Measurements from ENCODE around the gene RAB41.
"Not testable (repeated sequence)": the region's sequence is repeated elsewhere in the genome, so short reads cannot be mapped to it uniquely, and the experiment has no call there.

Gene RAB41

DNA sequence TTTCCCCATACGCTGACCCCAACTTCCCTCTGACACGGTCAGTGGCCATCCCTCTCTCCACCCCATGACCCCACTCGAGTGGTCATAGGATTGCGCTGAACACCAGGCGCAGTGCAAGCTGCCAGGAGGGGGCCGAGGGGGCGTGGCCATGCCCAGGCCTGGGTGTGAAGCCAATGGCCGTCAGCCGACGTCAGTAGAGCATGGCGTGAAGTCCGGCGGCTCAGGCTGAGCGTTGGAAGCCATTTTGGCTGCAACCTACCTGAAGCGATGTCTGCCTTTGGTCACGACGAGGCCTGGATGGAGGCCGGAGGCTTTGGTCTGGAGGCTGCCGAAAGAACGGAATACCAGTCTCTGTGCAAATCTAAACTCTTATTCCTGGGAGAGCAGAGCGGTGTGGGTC is at the start of gene RAB41:
RAB41 (plus strand) TSS at position 222 of the 400 bp plus-strand sequence; CDS start at position 268, 46 bp downstream.
- in situ Hi-C loops (cut with HindIII; ENCODE audit: low sequenced_read_pairs): no loop called here

DNA sequence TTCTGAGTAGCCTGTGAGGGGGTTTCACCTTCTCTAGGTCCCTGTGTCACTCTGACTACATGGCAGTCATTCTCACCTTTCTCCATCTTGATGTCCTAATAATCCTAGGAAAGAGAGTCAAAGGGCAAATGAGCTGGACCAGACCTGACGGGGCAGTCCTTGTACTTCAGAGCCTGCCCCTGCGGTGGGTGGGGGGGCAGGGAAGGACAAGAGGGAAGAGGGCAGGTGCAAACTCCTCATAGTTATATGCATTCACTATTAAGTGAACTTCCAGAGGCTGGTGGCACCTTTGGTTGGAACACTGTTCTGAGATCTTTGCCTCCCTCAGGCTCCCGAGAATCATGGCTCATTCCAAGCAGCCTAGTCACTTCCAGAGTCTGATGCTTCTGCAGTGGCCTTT is 47.6 kb upstream of the RAB41 start, which contains the start of gene AWAT1:
AWAT1 (plus strand) TSS at position 301 of the 400 bp plus-strand sequence; CDS start at position 342, 41 bp downstream.
- in situ Hi-C loops (cut with HindIII; ENCODE audit: low sequenced_read_pairs): no loop called here

DNA sequence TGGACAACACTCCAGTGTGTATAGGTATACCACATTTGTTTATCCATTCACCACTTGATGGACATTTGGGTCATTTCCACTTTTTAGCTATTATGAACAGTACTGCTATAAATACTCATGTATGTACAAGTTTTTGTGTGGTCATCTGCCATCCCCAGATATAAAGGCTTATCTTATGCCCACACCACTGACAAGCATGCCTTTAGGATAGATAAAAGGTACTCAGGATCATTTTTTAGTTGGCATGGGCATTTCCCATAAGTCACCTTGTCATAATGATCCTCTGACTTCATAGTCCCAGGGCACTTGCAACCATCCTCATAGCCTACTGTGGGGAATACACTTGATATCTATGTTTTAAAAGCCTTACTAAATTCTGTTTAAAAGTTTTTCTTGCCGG is 41.2 kb upstream of the RAB41 start:
- in situ Hi-C loops (cut with HindIII; ENCODE audit: low sequenced_read_pairs): no loop called here

DNA sequence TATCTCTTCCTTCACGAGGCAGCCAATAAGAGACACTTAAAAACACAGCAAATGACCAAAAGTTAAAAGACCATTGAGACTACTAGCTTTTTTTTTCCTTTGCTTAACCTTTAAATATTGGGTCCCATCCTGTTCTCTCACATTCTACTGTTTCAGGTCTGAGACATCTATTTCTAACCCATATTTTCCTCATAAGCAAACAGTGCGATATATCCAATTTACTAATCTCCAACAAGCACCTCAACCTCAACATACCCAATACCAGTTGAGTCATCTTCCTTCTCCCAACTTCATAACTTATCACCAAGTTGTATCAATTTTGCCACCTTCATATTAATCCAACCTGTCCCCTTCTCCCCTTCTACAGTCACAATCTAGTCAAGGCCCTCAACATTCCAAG is 40.5 kb upstream of the RAB41 start:
- in situ Hi-C loops (cut with HindIII; ENCODE audit: low sequenced_read_pairs): no loop called here

DNA sequence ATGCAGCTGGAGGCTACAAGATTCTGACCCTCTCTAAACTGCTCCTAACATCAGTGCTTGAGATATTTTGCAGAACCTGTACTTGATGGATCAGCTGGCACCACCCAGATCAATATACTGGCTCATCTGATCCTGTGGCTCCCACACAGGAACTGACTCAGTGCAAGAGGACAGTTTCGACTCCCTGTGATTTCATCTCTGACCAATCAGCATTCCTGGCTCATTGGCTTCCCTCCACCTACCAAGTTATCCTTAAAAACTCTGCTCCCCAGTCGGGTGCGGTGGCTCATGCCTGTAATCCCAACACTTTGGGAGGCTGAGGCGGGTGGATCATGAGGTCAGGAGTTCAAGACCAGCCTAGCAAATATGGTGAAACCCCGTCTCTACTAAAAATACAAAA is 38.4 kb upstream of the RAB41 start:
- in situ Hi-C loops (cut with HindIII; ENCODE audit: low sequenced_read_pairs): not testable (repeated sequence)

DNA sequence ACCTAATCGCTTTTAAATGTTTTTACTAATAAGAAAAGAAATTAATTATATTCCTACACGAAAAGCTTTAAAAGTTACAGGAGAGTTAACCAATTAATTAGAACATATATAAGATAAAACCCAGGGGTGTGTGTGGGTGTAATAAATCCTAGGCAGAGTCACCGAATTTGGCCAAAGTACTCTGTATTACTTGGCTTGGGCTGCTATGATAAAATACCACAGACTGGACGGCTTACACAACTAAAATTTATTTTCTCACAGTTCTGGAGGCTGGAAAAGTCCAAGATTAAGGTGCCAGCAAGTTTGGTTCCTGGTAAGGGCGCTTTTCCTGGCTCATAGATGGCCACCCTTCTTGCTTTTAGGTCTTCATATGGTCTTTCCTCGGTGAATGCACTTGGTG is 37.1 kb upstream of the RAB41 start:
- in situ Hi-C loops (cut with HindIII; ENCODE audit: low sequenced_read_pairs): no loop called here

DNA sequence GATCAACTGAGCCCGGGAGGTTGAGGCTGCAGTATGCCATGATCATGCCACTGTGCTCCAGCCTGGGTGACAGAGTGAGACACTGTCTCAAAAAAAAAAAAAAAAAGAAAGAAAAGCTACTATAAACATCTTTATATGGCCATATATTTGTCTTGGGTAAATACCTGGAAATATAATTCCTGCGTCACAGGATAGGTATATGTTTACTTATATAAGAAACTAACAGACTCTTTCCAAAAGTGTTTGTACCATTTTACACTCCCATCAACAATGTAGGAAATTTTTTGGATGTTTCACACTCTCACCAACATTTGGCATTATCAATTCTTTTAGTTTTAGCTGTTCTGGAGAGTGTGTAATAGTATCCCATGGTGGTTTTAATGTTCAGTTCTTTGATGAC is 34.7 kb upstream of the RAB41 start:
- in situ Hi-C loops (cut with HindIII; ENCODE audit: low sequenced_read_pairs): no loop called here

DNA sequence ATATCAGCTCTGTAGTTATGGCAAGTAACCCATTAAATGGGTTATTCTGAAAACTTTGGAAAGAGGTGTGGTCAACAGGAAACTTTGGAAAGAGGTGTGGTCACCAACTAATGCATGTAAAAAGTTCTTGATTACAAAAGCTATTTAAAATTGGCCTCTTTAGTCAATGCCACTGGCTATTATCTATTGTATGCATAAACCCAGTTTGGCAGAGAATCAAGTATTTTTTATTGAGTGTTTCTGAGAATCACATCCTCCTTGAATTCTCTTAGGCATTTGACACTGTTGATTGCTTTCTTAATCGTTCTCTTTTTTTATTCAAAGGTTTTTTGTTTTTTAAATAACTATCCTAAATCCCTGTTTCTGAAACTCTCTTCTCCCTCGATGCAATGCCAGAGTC is 29.5 kb upstream of the RAB41 start:
- in situ Hi-C loops (cut with HindIII; ENCODE audit: low sequenced_read_pairs): no loop called here

DNA sequence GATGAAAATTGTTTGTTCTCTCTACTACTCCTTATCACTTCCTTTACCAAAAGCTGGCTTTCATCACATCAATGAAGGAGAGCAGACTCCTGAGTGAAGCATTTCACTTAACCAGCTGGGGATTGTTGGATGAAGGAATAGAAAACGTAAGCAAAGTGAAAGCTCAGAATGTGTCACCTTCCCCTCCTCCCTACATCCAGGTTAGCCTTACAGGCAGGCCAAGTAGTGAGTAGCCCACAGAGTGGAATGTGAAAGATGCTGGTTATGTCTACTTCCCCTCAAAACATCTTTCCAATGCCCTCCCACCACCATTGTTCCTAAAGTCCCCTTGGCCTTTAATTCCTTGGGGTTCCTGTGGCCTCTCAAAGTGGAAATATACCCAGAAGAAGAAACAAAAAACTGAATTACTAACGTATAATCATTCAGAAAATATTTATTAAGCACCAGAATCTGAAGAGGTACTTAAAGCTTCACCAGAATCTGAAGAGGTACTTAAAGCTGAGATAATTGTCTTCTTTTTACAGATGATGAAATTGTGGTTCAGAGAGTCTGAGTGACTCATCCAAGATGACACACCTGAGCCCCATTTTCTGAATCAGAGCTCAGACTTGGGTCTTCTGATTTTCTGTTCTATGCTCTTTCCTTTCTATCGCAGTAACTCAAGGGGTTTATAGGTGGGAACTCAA is 28.5 kb upstream of the RAB41 start:
- in situ Hi-C loops (cut with HindIII; ENCODE audit: low sequenced_read_pairs): no loop called here

DNA sequence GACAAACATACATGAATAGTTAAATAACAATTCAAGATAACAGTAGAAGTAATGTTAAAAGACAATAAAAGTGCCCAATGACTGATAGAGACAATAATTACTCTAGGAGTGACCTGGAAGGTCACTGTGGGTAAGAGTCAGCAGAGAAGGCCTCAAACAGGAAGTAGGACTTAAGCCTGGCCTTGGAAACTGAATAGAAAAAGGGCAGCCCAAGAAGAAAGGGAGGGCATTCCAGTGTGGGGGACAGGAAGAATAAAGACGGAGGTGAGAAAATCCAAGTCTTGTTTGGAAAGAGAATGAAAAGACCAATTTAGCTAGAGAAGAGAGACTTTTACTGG is 27.9 kb upstream of the RAB41 start:
- in situ Hi-C loops (cut with HindIII; ENCODE audit: low sequenced_read_pairs): no loop called here

DNA sequence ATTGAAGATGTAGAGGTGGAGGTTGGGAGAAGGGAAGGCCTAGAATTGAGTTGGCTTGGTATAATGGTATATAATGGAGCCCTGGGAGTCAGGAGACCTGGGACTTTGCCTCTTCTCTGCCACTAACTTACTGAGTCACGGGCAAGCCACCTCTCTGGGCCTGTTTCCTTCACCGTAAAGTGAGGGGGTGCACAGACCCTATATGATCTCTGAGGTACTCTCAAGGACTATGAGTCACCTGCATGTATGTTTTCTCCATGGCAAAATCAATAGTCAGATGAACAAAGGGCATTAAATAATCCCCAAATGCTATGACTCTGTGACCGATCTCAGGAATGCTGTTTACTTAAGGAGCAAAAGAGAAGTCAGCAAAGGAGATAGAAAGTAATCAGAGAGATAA is 27.1 kb upstream of the RAB41 start:
- in situ Hi-C loops (cut with HindIII; ENCODE audit: low sequenced_read_pairs): no loop called here

DNA sequence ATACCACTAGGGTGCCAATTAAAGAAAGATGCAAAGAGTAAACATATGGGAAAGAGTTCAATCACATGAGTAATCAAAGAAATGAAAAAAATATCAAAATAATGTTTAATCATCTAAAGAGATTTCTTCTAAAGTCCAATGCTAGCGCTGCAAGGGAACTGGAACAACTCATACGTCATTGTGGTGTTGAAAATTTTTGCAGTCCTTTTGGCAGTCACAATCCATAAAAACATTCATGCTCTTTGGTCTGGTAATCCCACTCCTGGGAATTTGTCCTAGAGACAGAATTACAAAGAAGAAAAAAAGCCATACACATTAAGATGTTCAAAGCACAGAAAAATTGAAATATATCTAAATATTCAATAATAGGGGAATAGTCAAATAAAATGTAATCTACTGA is 26.5 kb upstream of the RAB41 start:
- in situ Hi-C loops (cut with HindIII; ENCODE audit: low sequenced_read_pairs): no loop called here

DNA sequence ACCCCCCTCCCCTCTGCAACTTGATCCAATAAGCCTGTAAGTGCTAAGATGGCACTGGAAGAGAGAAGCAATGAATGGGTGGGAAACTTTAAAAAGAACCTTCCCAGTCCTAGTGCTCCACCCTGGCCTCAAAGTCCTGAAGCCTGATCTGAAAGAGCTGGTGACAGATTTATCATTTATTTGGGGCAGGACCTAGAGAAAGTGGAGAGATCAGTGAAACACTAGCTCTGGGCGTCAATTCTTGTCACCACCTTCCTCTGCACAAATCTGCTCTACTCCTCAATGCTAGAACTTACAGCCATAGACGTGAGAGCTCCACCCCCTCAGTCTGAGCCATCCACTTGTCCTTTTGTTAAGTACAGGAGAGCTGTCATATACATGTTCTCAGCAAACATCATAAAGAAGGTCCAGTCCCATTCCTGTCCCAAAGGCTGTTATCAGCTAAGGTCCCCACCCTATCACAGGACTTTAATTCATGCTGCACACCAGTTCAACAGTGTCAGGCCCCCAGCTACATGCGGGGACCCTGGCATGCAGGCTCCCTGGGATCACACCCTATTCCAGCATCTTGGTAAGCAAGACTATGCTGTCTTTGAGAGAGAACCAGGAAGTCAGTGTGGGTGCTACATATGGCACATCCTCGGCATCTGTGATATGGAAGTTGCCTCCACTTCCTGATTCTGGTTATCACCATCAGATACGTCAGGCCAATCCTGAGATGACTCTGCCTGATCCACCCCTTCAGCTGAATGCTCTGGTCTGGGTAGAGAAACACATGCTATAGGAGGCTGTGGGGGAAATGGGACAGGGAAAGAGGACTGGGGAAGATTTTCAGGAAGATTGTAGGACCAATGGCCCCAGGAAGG is 24.3 kb upstream of the RAB41 start:
- in situ Hi-C loops (cut with HindIII; ENCODE audit: low sequenced_read_pairs): no loop called here

DNA sequence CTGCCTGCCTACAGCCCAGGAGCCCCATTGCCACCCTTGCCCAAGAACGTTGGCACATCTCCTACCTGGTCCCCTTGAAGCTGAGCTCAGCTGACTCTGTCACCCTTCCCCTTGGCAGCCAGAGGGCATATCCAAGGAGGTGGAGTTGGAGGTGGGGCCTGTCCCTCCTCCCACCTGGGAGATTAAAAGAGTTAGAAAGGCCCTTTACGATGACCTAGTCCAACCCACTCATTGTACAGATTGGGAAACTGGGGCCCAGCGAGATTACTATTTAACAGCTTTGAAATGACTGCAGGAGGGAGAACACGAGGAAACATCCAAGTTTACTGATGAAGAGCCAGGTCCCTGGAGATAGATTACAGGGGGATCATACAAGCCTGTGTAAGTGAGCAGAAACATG is 21.9 kb upstream of the RAB41 start, which contains the start of gene P2RY4:
P2RY4 (minus strand) TSS at position 101 of the 400 bp plus-strand sequence. CDS start 580 bp downstream, outside the sequence.
- in situ Hi-C loops (cut with HindIII; ENCODE audit: low sequenced_read_pairs): no loop called here

DNA sequence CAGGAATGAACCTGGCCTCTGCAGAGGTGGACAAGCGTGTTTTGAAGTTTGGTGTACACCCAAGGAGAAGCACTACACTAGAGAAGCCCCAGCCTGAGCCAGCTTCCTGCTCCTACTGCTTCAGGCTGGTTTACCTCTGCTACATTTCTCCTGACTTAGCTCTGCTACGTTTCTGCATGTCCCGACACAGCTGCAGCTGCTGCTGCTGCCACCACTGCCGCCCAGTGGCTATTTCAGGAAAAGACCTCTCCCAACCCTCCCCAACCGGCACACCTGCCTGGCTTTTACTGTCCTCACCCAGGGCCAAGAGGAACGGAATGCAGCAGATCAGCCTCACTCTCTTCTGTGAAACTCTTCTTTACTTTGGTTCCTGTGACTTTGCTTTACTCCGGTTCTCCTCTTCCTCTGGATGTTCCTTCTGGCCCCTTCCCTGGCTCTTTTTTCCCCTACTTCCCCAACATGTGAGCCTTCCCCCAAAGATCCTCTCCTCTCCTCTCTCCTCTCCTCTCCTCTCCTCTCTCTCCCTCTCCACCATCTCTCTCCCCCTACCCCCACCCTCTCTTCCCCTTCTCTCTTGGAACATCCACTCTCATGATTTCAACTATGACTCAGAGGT is 18.9 kb upstream of the RAB41 start:
- in situ Hi-C loops (cut with HindIII; ENCODE audit: low sequenced_read_pairs): no loop called here

DNA sequence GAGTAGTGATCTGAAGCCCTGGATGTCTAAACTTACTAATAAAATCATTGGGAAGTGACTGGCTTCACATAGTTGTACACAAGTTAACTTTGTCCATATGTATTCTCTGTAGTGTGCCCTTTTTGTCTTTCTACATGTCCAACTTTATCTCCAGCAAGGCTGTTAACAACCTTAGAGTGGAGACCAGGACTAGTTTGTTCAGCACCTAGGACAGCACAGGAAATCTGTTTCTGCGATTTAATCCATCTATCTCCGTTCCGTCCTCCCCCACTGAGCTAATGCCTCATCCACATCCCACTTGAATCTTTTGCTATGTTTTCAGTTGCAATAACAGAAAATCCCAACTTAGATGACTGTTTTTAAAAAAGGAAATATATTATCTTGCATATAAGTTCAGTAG is 17.2 kb upstream of the RAB41 start:
- in situ Hi-C loops (cut with HindIII; ENCODE audit: low sequenced_read_pairs): no loop called here

DNA sequence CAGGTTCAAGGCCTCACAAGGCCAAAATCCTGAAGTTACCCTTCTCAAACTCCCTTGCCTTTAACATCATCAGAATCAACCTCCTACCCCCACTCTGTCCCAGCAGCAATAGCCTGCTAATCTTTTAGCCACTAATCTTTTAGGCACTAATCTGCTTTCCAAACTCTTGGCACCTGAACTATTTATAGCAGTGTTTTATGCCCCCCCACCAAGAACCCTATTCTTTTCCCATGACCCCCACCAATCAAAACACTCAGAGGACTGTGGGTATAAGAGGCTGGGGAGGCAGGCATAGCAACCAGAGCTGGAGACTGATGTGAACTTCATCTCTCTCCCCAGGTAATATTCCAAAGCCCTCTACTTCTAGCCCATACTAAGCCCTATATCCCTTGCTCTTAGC is 13.9 kb upstream of the RAB41 start, which contains the start of gene ARR3:
ARR3 (plus strand) TSS at position 301 of the 400 bp plus-strand sequence. CDS start 1,052 bp downstream, outside the sequence.
- in situ Hi-C loops (cut with HindIII; ENCODE audit: low sequenced_read_pairs): no loop called here

DNA sequence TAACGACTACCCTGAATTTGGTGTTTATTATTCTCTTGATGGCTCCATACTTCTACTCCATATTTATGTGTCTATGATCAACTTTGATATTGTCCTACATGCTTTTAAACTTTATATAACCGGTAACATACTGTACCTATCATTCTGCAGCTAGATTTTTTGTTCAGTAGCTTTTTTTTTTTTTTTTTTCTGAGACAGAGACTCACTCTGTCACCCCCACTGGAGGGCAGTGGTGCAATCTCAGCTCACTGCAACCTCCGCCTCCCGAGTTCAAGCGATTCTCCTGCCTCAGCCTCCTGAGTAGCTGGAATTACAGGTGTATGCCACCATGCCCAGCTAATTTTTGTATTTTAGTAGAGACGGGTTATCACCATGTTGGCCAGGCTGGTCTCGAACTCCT is 7.9 kb upstream of the RAB41 start:
- in situ Hi-C loops (cut with HindIII; ENCODE audit: low sequenced_read_pairs): not testable (repeated sequence)

DNA sequence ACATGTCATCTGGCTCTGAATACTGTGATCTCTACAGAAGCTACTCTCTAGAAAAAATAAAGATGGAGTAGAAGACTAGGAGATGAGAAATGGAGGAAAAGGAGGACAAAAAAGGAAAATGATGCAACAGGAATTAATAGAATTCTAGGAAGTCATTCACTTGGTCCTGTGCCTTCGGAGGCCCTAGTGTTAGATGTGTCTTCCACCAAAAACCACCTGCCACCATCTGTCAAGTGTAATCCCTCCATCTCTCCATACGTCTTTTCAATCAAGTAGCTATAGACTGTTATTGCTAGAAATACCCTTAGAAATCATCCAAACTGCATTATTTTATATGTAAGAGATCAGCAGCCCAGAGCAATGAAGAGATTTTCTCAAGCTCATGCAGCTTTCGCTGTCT is 2.9 kb upstream of the RAB41 start:
- in situ Hi-C loops (cut with HindIII; ENCODE audit: low sequenced_read_pairs): no loop called here

DNA sequence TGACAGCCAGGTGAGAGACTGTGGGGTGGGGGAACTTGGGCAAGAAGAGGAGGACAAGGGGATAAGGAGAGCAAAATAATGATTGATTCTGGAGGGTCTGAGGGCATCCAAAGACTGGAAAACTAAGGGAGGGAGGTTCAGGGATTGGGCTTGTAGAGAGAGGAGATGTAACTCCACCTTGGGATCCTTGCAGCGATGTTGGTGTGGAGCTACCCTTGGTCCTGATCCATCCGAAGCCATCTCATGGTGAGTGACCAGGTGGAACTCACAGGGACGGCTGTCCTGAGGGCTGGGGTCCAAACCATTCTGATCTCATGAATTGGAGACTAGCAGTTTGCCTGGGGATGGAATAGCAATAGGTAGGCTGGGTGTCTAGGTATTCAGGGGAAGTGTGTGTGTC is 1.4 kb upstream of the RAB41 start:
- in situ Hi-C loops (cut with HindIII; ENCODE audit: low sequenced_read_pairs): no loop called here

DNA sequence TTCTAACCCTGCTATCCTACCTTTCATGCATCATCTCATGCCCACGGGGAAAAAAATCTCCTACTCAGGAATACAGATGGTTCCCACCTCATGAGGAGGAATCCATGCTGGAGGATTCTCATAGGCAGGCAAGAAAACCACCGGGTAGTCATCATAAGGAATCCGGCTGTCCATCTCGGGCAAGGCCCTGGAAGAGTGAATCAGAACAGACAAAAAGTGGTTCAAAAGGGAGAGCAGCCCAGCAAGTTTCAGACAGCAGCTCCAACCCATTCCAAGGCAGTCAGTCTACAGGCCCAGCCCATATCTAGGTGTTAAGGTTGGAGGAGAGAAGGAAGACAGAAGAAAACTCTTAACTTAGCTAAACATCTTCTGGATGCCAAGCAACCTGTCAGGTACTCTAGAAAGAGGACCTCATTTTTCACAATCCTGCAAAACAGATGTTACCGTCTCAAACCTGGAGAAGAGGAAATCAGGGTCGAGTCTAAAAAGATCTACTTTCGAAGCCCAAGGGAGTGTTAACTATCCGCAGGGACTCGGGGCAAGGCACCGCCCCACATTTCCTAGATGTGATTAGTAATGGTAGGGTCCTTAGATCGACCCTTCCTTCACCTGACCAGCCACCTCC is 7.3 kb downstream of the RAB41 start:
- in situ Hi-C loops (cut with HindIII; ENCODE audit: low sequenced_read_pairs): no loop called here

All from endothelial cell of hepatic sinusoid (primary cell).